ENCODE results near the gene SPAG8. TPM values are rescaled to one million over a fixed set of nuclear protein-coding genes. Genes with fewer than 3 reads are reported as not detected.

SPAG8 gene
- total and polyA plus RNA-seq, 8 donors = 1.8 to 13.8 (median 8.1) TPM

DNA sequence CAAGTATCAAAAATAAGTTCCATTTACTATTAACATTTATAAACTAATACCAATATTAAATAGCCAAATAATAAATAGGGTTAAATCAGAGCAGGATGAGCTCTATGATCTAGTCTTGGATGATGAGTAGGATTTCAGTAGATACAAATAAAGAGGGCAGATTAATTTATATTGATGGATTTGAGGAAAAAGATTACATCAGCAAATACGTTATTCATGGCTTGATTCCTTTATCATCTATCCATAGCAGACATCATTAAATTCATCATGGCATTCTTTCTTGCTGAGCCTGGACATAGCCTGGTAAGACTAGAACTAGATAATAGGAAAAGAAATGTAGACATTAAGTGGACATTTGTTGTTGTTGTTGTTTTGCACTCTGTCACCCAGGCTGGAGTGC lies 44.6 kb downstream of the SPAG8 start:
- TF ChIP-seq, protein P1, sequence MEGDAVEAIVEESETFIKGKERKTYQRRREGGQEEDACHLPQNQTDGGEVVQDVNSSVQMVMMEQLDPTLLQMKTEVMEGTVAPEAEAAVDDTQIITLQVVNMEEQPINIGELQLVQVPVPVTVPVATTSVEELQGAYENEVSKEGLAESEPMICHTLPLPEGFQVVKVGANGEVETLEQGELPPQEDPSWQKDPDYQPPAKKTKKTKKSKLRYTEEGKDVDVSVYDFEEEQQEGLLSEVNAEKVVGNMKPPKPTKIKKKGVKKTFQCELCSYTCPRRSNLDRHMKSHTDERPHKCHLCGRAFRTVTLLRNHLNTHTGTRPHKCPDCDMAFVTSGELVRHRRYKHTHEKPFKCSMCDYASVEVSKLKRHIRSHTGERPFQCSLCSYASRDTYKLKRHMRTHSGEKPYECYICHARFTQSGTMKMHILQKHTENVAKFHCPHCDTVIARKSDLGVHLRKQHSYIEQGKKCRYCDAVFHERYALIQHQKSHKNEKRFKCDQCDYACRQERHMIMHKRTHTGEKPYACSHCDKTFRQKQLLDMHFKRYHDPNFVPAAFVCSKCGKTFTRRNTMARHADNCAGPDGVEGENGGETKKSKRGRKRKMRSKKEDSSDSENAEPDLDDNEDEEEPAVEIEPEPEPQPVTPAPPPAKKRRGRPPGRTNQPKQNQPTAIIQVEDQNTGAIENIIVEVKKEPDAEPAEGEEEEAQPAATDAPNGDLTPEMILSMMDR (IDR thresholded peaks at IDR 0.05) = no peak
- H3K9me3 ChIP-seq = no peaks in the 10 kb centered on the region
- no peaks in the 10 kb centered on the region for H3K36me3 ChIP-seq
- H3K27me3 ChIP-seq = no peaks in the 10 kb centered on the region
- H3K4me1 ChIP-seq = peaks cover 14 to 19% of the 10 kb centered on the region in 2 donors
- DNase-seq (no peak), ATAC-seq (no peak)
- intact Hi-C loops (cut with DNase I) = no loop called here
- no peak overlapping the region for H3K27ac ChIP-seq
- no peak overlapping the region for H3K4me3 ChIP-seq

DNA sequence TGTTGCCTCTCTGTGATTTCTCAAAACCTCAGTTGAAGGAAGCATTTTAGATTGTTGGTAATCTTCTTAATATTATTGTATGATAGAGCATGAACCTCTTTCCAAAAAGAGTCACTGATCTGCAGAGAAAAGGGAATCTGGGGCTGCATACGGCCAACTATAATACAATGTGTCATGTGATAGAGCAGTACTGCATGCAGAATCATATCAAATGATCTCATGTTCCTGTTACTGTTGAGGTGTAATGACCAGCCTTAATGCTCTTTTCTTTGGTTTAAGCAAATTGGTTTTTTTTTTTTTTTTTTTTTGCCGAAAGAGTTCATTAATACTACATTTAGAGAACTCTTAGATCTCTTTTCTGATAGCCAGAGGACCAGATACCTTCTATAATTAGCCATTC lies 45.1 kb downstream of the SPAG8 start:
- H3K4me1 ChIP-seq = peaks cover 14 to 16% of the 10 kb centered on the region in 2 donors
- DNase-seq (no peak), ATAC-seq (no peak)
- H3K36me3 ChIP-seq = no peaks in the 10 kb centered on the region
- H3K4me3 ChIP-seq = no peak overlapping the region
- H3K27me3 ChIP-seq = no peaks in the 10 kb centered on the region
- H3K9me3 ChIP-seq = no peaks in the 10 kb centered on the region
- intact Hi-C loops (cut with DNase I) = no loop called here
- TF ChIP-seq, protein P1 (IDR thresholded peaks at IDR 0.05) = no peak
- no peak overlapping the region for H3K27ac ChIP-seq

GRCh38 chr9:35763803-35764202 lies 48.3 kb downstream of the SPAG8 start:
- H3K9me3 ChIP-seq = no peaks in the 10 kb centered on the region
- TF ChIP-seq, protein P1 (IDR thresholded peaks at IDR 0.05) = no peak
- DNase-seq (no peak), ATAC-seq (no peak)
- H3K4me1 ChIP-seq = peaks cover 0 to 5% of the 10 kb centered on the region in 2 donors
- no peak overlapping the region for H3K4me3 ChIP-seq
- no peaks in the 10 kb centered on the region for H3K27me3 ChIP-seq
- H3K27ac ChIP-seq = no peak overlapping the region
- H3K36me3 ChIP-seq = no peaks in the 10 kb centered on the region
- intact Hi-C loops (cut with DNase I) = no loop called here

DNA sequence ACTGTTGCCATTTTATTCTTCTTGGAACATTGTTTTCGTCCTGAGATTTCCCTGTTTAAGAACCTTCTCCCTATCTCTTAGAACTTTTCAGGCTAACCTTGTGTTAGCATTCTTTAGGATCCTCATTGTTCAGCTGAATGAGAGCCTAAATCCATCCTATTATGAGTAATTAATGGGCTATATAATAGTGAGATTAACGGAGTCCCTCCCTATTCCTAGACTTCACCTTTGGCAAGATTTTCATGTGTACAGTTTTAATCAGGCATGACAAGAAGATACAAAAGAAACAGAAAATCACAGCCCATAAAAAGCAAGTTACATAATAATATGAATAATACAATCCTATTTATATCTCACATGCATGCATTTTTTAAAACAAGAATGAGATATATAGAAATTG lies 48.9 kb downstream of the SPAG8 start:
- H3K9me3 ChIP-seq = no peaks in the 10 kb centered on the region
- H3K36me3 ChIP-seq = no peaks in the 10 kb centered on the region
- DNase-seq (no peak), ATAC-seq (no peak)
- H3K4me1 ChIP-seq = peaks cover 0 to 11% of the 10 kb centered on the region in 2 donors
- H3K27ac ChIP-seq = no peak overlapping the region
- TF ChIP-seq, protein P1 (IDR thresholded peaks at IDR 0.05) = no peak
- H3K4me3 ChIP-seq = no peak overlapping the region
- intact Hi-C loops (cut with DNase I) = no loop called here
- H3K27me3 ChIP-seq = no peaks in the 10 kb centered on the region

DNA sequence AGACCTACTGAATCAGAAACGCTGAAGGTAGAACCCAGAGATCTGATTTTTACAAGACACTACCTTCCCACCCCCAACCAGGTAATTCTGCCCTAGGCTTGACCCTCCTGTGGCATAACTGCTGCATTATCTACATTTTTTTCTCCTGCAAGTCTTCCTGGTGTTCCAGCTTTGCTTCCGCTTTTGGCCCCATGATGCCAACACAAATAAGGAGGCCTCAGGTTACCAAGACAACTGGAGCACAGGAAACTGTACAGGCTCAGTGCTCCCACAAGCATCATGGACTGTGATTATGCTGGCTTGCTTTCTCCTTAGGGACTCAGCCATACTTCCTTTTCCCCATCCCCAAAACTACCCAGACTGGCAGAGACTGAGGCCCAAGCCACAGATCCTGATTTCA lies 51.4 kb downstream of the SPAG8 start:
- peak in 1 of 4 donors; percentile 32 for DNase-seq
- TF ChIP-seq, protein P1 (IDR thresholded peaks at IDR 0.05) = no peak

More for the DNA sequence above, 51.4 kb downstream of the SPAG8 start:
- peaks cover 4 to 34% of the 10 kb centered on the region in 2 donors for H3K4me1 ChIP-seq
- no peaks in the 10 kb centered on the region for H3K9me3 ChIP-seq
- H3K36me3 ChIP-seq = no peaks in the 10 kb centered on the region
- no peak for ATAC-seq
- intact Hi-C loops (cut with DNase I) = no loop called here
- H3K27ac ChIP-seq = peak overlapping the region in 1 of 2 donors; percentile 18
- H3K4me3 ChIP-seq = no peak overlapping the region
- H3K27me3 ChIP-seq = no peaks in the 10 kb centered on the region
